Measurements from ENCODE around the gene OR51E1.

DNA sequence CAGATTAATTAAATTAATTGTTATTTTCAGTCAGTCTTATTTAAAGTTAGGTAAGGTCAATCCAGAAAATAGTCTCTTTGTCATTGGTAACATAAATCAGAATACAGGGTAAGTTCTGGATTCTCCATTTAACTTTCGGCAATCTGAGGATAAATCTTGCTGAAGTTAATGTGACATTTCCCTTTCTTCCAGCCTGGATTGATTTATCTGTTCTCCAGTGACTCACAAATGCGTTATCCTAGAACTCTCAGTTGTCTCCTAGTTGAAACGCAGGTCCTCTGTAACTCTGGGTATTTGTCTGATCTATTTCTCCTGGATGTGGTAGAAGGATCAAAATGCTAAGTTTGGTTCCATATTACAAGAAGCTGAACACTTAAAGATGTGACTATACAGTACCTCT lies 21.0 kb downstream of the OR51E1 start:
- TF ChIP-seq, protein P1, sequence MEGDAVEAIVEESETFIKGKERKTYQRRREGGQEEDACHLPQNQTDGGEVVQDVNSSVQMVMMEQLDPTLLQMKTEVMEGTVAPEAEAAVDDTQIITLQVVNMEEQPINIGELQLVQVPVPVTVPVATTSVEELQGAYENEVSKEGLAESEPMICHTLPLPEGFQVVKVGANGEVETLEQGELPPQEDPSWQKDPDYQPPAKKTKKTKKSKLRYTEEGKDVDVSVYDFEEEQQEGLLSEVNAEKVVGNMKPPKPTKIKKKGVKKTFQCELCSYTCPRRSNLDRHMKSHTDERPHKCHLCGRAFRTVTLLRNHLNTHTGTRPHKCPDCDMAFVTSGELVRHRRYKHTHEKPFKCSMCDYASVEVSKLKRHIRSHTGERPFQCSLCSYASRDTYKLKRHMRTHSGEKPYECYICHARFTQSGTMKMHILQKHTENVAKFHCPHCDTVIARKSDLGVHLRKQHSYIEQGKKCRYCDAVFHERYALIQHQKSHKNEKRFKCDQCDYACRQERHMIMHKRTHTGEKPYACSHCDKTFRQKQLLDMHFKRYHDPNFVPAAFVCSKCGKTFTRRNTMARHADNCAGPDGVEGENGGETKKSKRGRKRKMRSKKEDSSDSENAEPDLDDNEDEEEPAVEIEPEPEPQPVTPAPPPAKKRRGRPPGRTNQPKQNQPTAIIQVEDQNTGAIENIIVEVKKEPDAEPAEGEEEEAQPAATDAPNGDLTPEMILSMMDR (IDR thresholded peaks at IDR 0.05 in 2 of 3, conservative IDR thresholded peaks at IDR 0.05 in 1 of 3; ENCODE audit: control insufficient read depth in 2 of 3, extremely low read depth in 1 of 3, insufficient read depth in 1 of 3, low read depth in 3 of 3, low read length in 3 of 3): no peak
- no peak for TF ChIP-seq RELA (IDR thresholded peaks at IDR 0.05; ENCODE audit: borderline replicate concordance, partially characterized antibody)
- no peak for TF ChIP-seq EP300 (IDR thresholded peaks at IDR 0.05; ENCODE audit: borderline replicate concordance in 1 of 2, control insufficient read depth in 1 of 2, low read depth in 2 of 2, low read length in 2 of 2)
- no peak for TF ChIP-seq ZNF274 (IDR thresholded peaks at IDR 0.05; ENCODE audit: insufficient read depth, insufficient read length)
- no peak for TF ChIP-seq JUNB (IDR thresholded peaks at IDR 0.05)
- TF ChIP-seq, protein P2, sequence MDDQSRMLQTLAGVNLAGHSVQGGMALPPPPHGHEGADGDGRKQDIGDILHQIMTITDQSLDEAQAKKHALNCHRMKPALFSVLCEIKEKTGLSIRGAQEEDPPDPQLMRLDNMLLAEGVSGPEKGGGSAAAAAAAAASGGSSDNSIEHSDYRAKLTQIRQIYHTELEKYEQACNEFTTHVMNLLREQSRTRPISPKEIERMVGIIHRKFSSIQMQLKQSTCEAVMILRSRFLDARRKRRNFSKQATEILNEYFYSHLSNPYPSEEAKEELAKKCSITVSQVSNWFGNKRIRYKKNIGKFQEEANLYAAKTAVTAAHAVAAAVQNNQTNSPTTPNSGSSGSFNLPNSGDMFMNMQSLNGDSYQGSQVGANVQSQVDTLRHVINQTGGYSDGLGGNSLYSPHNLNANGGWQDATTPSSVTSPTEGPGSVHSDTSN (IDR thresholded peaks at IDR 0.05; ENCODE audit: insufficient replicate concordance, low read depth, low read length): no peak
- TF ChIP-seq SIX5 (IDR thresholded peaks at IDR 0.05; ENCODE audit: low read depth, low read length, severe bottlenecking): no peak
- TF ChIP-seq TARDBP (IDR thresholded peaks at IDR 0.05; ENCODE audit: borderline replicate concordance): no peak
- no peak for TF ChIP-seq POLR2A (IDR thresholded peaks at IDR 0.05; ENCODE audit: low read depth, low read length)
